ENCODE data around the gene ACOX2. TPM values are rescaled to one million over a fixed set of nuclear protein-coding genes. Genes with fewer than 3 reads are reported as not detected.

Gene ACOX2
- total and polyA plus RNA-seq, 2 of the 13 experiments (the other 11 are each of a cell fraction or from before 2014, with no cell fraction given), result 42.6 to 98.5 TPM

Other genes starting within 250 kb of the ACOX2 start
- gene RPP14, start 230.9 kb downstream of the ACOX2 start, total RNA-seq (2016; rRNA removed; fragmentation: Illumina TruSeq; extraction: Trizol), result 15.4 and 21.5 TPM in 2 replicates
- 10.5 and 16.2 TPM in 2 replicates for gene RPP14, start 230.9 kb downstream of the ACOX2 start, polyA plus RNA-seq (2011; rRNA removed)
- 13.7 and 20.1 TPM in 2 replicates for gene HTD2, start 230.7 kb downstream of the ACOX2 start, total RNA-seq (2016; rRNA removed; fragmentation: Illumina TruSeq; extraction: Trizol)
- 7.8 and 8.6 TPM in 2 replicates for gene HTD2, start 230.7 kb downstream of the ACOX2 start, polyA plus RNA-seq (2011; rRNA removed)
- 5.8 and 6.4 TPM in 2 replicates for gene PXK, start 204.3 kb downstream of the ACOX2 start, total RNA-seq (2016; rRNA removed; fragmentation: Illumina TruSeq; extraction: Trizol)
- gene PXK, start 204.3 kb downstream of the ACOX2 start, polyA plus RNA-seq (2011; rRNA removed), result 15.2 and 18.6 TPM in 2 replicates
- gene PDHB, start 103.4 kb downstream of the ACOX2 start, total RNA-seq (2016; rRNA removed; fragmentation: Illumina TruSeq; extraction: Trizol), result 153 and 229 TPM in 2 replicates
- gene PDHB, start 103.4 kb downstream of the ACOX2 start, polyA plus RNA-seq (2011; rRNA removed), result 97.1 and 108 TPM in 2 replicates
- gene KCTD6, start 45.1 kb downstream of the ACOX2 start, total RNA-seq (2016; rRNA removed; fragmentation: Illumina TruSeq; extraction: Trizol), result 14.0 and 14.2 TPM in 2 replicates
- gene KCTD6, start 45.1 kb downstream of the ACOX2 start, polyA plus RNA-seq (2011; rRNA removed), result 12.0 and 13.4 TPM in 2 replicates
- not detected in 2 replicates for gene FAM107A, start 40.2 kb upstream of the ACOX2 start, total RNA-seq (2016; rRNA removed; fragmentation: Illumina TruSeq; extraction: Trizol)
- gene FAM107A, start 40.2 kb upstream of the ACOX2 start, polyA plus RNA-seq (2011; rRNA removed), result not detected in 2 replicates
- gene FAM3D, start 129.6 kb upstream of the ACOX2 start, total RNA-seq (2016; rRNA removed; fragmentation: Illumina TruSeq; extraction: Trizol), result not detected in 2 replicates
- gene FAM3D, start 129.6 kb upstream of the ACOX2 start, polyA plus RNA-seq (2011; rRNA removed), result not detected in 2 replicates